ENCODE data around the gene ASTN2. TPM values are rescaled to one million over a fixed set of nuclear protein-coding genes. Genes with fewer than 3 reads are reported as not detected.

ASTN2 gene
- polyA plus RNA-seq, 1 donor from 2014 or later, result 6.8 TPM

GRCh38 chr9:116705531-116705930 is 709.3 kb downstream of the ASTN2 start:
- H3K79me2 ChIP-seq (replicated peaks; ENCODE audit: insufficient read depth, low read length), result no peaks in the 10 kb centered on the region
- no peaks in the 10 kb centered on the region for H3K27me3 ChIP-seq (ENCODE audit: insufficient read depth, low read depth, low read length)
- peaks cover under 1% of the 10 kb centered on the region for H3K36me3 ChIP-seq (ENCODE audit: insufficient read depth, low read length)
- H4K20me1 ChIP-seq (ENCODE audit: insufficient read depth), result no peaks in the 10 kb centered on the region
- H3K4me3 ChIP-seq (ENCODE audit: low read length), result no peak overlapping the region
- no peak overlapping the region for H3K27ac ChIP-seq (ENCODE audit: low read length)
- no peaks in the 10 kb centered on the region for H3K9me2 ChIP-seq (ENCODE audit: insufficient read depth, low read length)
- TF ChIP-seq MXI1 (conservative IDR thresholded peaks at IDR 0.05; ENCODE audit: poor library complexity, severe bottlenecking) (no peak), EZH2 (IDR thresholded peaks at IDR 0.05; ENCODE audit: borderline replicate concordance, insufficient read depth, low read length, poor library complexity, severe bottlenecking) (no peak), EP300 (conservative IDR thresholded peaks at IDR 0.05; ENCODE audit: poor library complexity, severe bottlenecking) (no peak), CTCF (IDR thresholded peaks at IDR 0.05; ENCODE audit: poor library complexity, severe bottlenecking) (no peak), RAD21 (conservative IDR thresholded peaks at IDR 0.05) (no peak), POLR2AphosphoS5 (IDR thresholded peaks at IDR 0.05) (no peak), SMC3 (conservative IDR thresholded peaks at IDR 0.05; ENCODE audit: poor library complexity) (no peak), TAF1 (IDR thresholded peaks at IDR 0.05; ENCODE audit: low read depth) (no peak)
- TF ChIP-seq, protein P1, sequence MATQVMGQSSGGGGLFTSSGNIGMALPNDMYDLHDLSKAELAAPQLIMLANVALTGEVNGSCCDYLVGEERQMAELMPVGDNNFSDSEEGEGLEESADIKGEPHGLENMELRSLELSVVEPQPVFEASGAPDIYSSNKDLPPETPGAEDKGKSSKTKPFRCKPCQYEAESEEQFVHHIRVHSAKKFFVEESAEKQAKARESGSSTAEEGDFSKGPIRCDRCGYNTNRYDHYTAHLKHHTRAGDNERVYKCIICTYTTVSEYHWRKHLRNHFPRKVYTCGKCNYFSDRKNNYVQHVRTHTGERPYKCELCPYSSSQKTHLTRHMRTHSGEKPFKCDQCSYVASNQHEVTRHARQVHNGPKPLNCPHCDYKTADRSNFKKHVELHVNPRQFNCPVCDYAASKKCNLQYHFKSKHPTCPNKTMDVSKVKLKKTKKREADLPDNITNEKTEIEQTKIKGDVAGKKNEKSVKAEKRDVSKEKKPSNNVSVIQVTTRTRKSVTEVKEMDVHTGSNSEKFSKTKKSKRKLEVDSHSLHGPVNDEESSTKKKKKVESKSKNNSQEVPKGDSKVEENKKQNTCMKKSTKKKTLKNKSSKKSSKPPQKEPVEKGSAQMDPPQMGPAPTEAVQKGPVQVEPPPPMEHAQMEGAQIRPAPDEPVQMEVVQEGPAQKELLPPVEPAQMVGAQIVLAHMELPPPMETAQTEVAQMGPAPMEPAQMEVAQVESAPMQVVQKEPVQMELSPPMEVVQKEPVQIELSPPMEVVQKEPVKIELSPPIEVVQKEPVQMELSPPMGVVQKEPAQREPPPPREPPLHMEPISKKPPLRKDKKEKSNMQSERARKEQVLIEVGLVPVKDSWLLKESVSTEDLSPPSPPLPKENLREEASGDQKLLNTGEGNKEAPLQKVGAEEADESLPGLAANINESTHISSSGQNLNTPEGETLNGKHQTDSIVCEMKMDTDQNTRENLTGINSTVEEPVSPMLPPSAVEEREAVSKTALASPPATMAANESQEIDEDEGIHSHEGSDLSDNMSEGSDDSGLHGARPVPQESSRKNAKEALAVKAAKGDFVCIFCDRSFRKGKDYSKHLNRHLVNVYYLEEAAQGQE (IDR thresholded peaks at IDR 0.05; ENCODE audit: borderline replicate concordance), result no peak
- no peak overlapping the region for H3K4me2 ChIP-seq (ENCODE audit: low read length)
- no peak overlapping the region for H3K9ac ChIP-seq (ENCODE audit: low read length)
- no peaks in the 10 kb centered on the region for H3F3A ChIP-seq (ENCODE audit: insufficient read depth, low read length, poor library complexity, severe bottlenecking)
- no peaks in the 10 kb centered on the region for H3K9me3 ChIP-seq (ENCODE audit: low read length)
- no peak overlapping the region for H2AFZ ChIP-seq (ENCODE audit: low read depth, low read length)

DNA sequence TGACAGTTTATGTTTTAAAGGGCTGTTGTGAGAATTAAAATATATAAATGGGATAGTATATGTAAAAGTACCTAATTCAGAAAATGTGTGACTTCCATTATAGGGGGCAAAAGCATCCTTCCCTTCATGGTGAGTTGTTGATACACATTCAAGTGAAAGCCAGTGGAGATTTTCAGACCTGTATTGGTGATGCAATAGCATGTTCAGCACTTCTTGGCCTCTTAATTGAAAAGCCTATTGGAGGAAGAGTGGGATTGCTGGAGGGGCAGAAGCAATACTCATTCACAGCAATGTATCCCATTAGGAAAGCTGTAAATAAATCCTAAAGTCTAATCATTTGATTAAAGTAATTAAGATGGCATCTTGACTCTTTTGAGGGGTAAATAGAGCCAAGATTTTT is 710.4 kb downstream of the ASTN2 start:
- TF ChIP-seq EZH2 (IDR thresholded peaks at IDR 0.05; ENCODE audit: borderline replicate concordance, insufficient read depth, low read length, poor library complexity, severe bottlenecking) (no peak), RAD21 (conservative IDR thresholded peaks at IDR 0.05) (no peak), MXI1 (conservative IDR thresholded peaks at IDR 0.05; ENCODE audit: poor library complexity, severe bottlenecking) (no peak), TAF1 (IDR thresholded peaks at IDR 0.05; ENCODE audit: low read depth) (no peak), SMC3 (conservative IDR thresholded peaks at IDR 0.05; ENCODE audit: poor library complexity) (no peak), CTCF (IDR thresholded peaks at IDR 0.05; ENCODE audit: poor library complexity, severe bottlenecking) (no peak), EP300 (conservative IDR thresholded peaks at IDR 0.05; ENCODE audit: poor library complexity, severe bottlenecking) (no peak), POLR2AphosphoS5 (IDR thresholded peaks at IDR 0.05) (no peak)
- TF ChIP-seq, protein P1 (IDR thresholded peaks at IDR 0.05; ENCODE audit: borderline replicate concordance), result no peak
- Histone ChIP-seq H3K36me3 (ENCODE audit: insufficient read depth, low read length) (peaks cover 11% of the 10 kb centered on the region), H4K20me1 (ENCODE audit: insufficient read depth) (no peaks in the 10 kb centered on the region), H3K4me2 (ENCODE audit: low read length) (no peak overlapping the region), H3K27ac (ENCODE audit: low read length) (no peak overlapping the region), H2AFZ (ENCODE audit: low read depth, low read length) (no peak overlapping the region), H3K27me3 (ENCODE audit: insufficient read depth, low read depth, low read length) (no peaks in the 10 kb centered on the region), H3K79me2 (replicated peaks; ENCODE audit: insufficient read depth, low read length) (no peaks in the 10 kb centered on the region), H3K9ac (ENCODE audit: low read length) (no peak overlapping the region), H3K9me2 (ENCODE audit: insufficient read depth, low read length) (no peaks in the 10 kb centered on the region), H3F3A (ENCODE audit: insufficient read depth, low read length, poor library complexity, severe bottlenecking) (no peaks in the 10 kb centered on the region), H3K9me3 (ENCODE audit: low read length) (no peaks in the 10 kb centered on the region), H3K4me3 (ENCODE audit: low read length) (no peak overlapping the region)
